Gastroesophageal sphincter (tissue), 3 donors: ENCODE measurements around the gene CAMK1G.

Experiments used
- CTCF ChIP-seq, 4 experiments: fragments of 200-600 bp in 2 of 4; fragments of 450-650 bp in 2 of 4; sonication (generic) in 1 of 4; IDR thresholded peaks; one replicate each; pipeline ENCODE4 v1.5.1; 2017 to 2019; ENCODE audit warnings: antibody characterized with exemption in 4 of 4, mild to moderate bottlenecking in 2 of 4, moderate library complexity in 2 of 4
- POLR2AphosphoS5 ChIP-seq: sonication (generic); formaldehyde crosslinking; IDR thresholded peaks from one replicate; pipeline ENCODE4 v1.6.1; 2017; ENCODE audit warnings: antibody characterized with exemption

GRCh38 chr1:209590405-209590804 is 6.9 kb downstream of the CAMK1G start:
- TF ChIP-seq POLR2AphosphoS5 = no peak
- TF ChIP-seq CTCF (IDR thresholded peaks at IDR 0.05) = peak in 1 of 4 experiments; percentile 31
